Measurements from ENCODE around the gene PRKCE. TPM values are rescaled to one million over a fixed set of nuclear protein-coding genes. Genes with fewer than 3 reads are reported as not detected.

Gene PRKCE
- total RNA-seq, 1 experiment from 2014 or later: 17.7 TPM

GRCh38 chr2:45881970-45882581 is 230.6 kb downstream of the PRKCE start:
- Mint-ChIP-seq H3K27ac (ENCODE audit: unreplicated experiment) (no peak overlapping the region), H3K9me3 (ENCODE audit: low read depth, unreplicated experiment) (no peaks in the 10 kb centered on the region), H3K4me3 (ENCODE audit: low read depth, unreplicated experiment) (no peak overlapping the region), H3K36me3 (ENCODE audit: insufficient read depth, unreplicated experiment) (no peaks in the 10 kb centered on the region), H3K4me1 (ENCODE audit: low read depth, unreplicated experiment) (no peaks in the 10 kb centered on the region), H3K27me3 (ENCODE audit: unreplicated experiment) (no peaks in the 10 kb centered on the region)
- no peak for TF ChIP-seq CTCF (IDR thresholded peaks at IDR 0.05; ENCODE audit: unreplicated experiment)
- BruUV-seq (replicated peaks): no TSS peak
- CTCF ChIA-PET: no interaction called here
- intact Hi-C loops (cut with micrococcal nuclease; ENCODE audit: unreplicated experiment): no loop called here
- no peak for DNase-seq

GRCh38 chr2:45882707-45883602 is 231.5 kb downstream of the PRKCE start:
- Mint-ChIP-seq H3K4me3 (ENCODE audit: low read depth, unreplicated experiment) (no peak overlapping the region), H3K36me3 (ENCODE audit: insufficient read depth, unreplicated experiment) (no peaks in the 10 kb centered on the region), H3K27me3 (ENCODE audit: unreplicated experiment) (no peaks in the 10 kb centered on the region), H3K9me3 (ENCODE audit: low read depth, unreplicated experiment) (no peaks in the 10 kb centered on the region), H3K27ac (ENCODE audit: unreplicated experiment) (no peak overlapping the region), H3K4me1 (ENCODE audit: low read depth, unreplicated experiment) (no peaks in the 10 kb centered on the region)
- no peak for DNase-seq
- no peak for TF ChIP-seq CTCF (IDR thresholded peaks at IDR 0.05; ENCODE audit: unreplicated experiment)
- intact Hi-C loops (cut with micrococcal nuclease; ENCODE audit: unreplicated experiment): no loop called here
- CTCF ChIA-PET: no interaction called here
- BruUV-seq (replicated peaks): no TSS peak

- TF ChIP-seq CTCF (IDR thresholded peaks at IDR 0.05; ENCODE audit: unreplicated experiment): no peak
- Mint-ChIP-seq H3K4me3 (ENCODE audit: low read depth, unreplicated experiment) (no peak overlapping the region), H3K27me3 (ENCODE audit: unreplicated experiment) (no peaks in the 10 kb centered on the region), H3K36me3 (ENCODE audit: insufficient read depth, unreplicated experiment) (no peaks in the 10 kb centered on the region), H3K9me3 (ENCODE audit: low read depth, unreplicated experiment) (no peaks in the 10 kb centered on the region), H3K27ac (ENCODE audit: unreplicated experiment) (no peak overlapping the region), H3K4me1 (ENCODE audit: low read depth, unreplicated experiment) (no peaks in the 10 kb centered on the region)
- intact Hi-C loops (cut with micrococcal nuclease; ENCODE audit: unreplicated experiment): no loop called here
- no peak for DNase-seq
- CTCF ChIA-PET: no interaction called here
- no TSS peak for BruUV-seq (replicated peaks)
These were observed 232.1 kb downstream of the PRKCE start for GRCh38 chr2:45883603-45884000.

DNA sequence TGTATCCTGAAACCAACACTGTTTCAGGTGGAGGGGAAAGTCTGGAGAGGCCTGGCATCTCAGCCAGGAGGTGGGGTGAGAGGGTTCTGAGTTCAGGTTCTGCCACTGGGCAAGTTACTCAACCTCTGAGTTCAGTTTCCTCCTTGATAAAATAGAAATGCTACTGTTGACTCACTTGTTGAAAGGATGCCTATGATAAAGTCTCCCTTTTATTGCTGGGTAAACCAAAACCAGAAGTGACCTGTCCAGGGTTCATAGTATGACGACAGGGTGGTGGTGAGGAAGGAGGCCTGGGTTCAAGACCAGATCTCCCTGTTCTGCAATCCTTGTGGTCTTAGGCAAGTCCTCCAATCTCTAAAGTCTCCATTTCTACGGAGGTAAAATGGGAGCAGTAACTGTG is 232.7 kb downstream of the PRKCE start:
- Mint-ChIP-seq H3K27me3 (ENCODE audit: unreplicated experiment) (no peaks in the 10 kb centered on the region), H3K9me3 (ENCODE audit: low read depth, unreplicated experiment) (no peaks in the 10 kb centered on the region), H3K36me3 (ENCODE audit: insufficient read depth, unreplicated experiment) (no peaks in the 10 kb centered on the region), H3K4me1 (ENCODE audit: low read depth, unreplicated experiment) (no peaks in the 10 kb centered on the region), H3K4me3 (ENCODE audit: low read depth, unreplicated experiment) (no peak overlapping the region), H3K27ac (ENCODE audit: unreplicated experiment) (no peak overlapping the region)
- no TSS peak for BruUV-seq (replicated peaks)
- DNase-seq: no peak
- TF ChIP-seq CTCF (IDR thresholded peaks at IDR 0.05; ENCODE audit: unreplicated experiment): no peak
- intact Hi-C loops (cut with micrococcal nuclease; ENCODE audit: unreplicated experiment): no loop called here
- CTCF ChIA-PET: no interaction called here

All from Calu3 (cell line).